Measurements from ENCODE around the gene C2orf68. TPM values are rescaled to one million over a fixed set of nuclear protein-coding genes. Genes with fewer than 3 reads are reported as not detected.

Gene C2orf68
- total and polyA plus RNA-seq, 2 of the 8 experiments (the other 6 are each of a cell fraction or from before 2014, with no cell fraction given), result 46.3 to 49.4 TPM

DNA sequence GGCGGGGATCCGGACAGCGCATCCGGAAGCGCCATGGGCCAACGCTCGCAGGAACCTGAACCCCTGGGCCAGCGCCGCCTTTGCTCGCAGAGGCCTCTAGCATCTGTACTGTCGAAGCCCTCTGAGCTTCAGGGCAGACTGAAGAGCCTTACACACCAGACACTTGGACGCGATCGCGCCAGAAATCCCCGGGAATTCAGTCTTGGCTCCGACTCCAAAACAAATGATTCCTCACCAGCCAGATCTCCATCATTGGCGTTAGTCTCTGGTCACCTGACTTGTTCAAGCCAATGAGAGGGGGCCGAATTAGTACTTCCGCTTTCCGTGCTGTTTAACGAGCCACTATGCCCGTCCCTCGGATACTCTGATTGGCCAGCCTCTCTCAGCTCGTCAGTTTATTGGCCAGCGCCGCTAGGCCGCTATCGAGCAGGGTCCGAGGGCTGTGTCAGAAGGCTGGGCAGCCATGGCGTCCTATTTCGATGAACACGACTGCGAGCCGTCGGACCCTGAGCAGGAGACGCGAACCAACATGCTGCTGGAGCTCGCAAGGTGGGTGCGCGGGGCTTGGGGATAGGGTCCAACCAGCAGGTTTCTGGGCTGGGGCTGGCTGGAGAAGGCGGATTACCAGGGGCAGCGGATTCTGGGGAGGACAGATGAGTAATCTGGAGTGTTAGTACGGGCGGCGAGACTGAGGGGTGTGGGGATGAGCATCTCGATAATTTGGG is 16.4 kb downstream of the C2orf68 start, which contains the start of gene RNF181 (continued):
- TF ChIP-seq PHF8 (conservative IDR thresholded peaks at IDR 0.05; ENCODE audit: low read depth, low read length) (peak; percentile 80), GTF2F1 (IDR thresholded peaks at IDR 0.05; ENCODE audit: borderline replicate concordance, low read depth, low read length) (no peak), SP4 (IDR thresholded peaks at IDR 0.05; ENCODE audit: low read length) (0 out of 2 replicates have a peak, but pooled peaks have one; percentile 43), RFX5 (IDR thresholded peaks at IDR 0.05; ENCODE audit: borderline replicate concordance, low read depth, low read length) (no peak), GABPA (IDR thresholded peaks at IDR 0.05; ENCODE audit: borderline replicate concordance, insufficient read depth, low read length) (no peak), ZNF274 (IDR thresholded peaks at IDR 0.05; ENCODE audit: borderline replicate concordance, extremely low read depth, low read length) (no peak), SIX5 (IDR thresholded peaks at IDR 0.05; ENCODE audit: low read depth, low read length) (no peak), CREB1 (IDR thresholded peaks at IDR 0.05) (0 out of 2 replicates have a peak, but pooled peaks have one; percentile 11), SIRT6 (IDR thresholded peaks at IDR 0.05; ENCODE audit: low read length) (no peak), RNF2 (IDR thresholded peaks at IDR 0.05; ENCODE audit: borderline replicate concordance, low read depth, low read length, missing control alignments, poor library complexity, severe bottlenecking) (no peak), SUZ12 (IDR thresholded peaks at IDR 0.05; ENCODE audit: low read length) (no peak), CEBPB (IDR thresholded peaks at IDR 0.05; ENCODE audit: low read depth, low read length) (no peak), TCF12 (IDR thresholded peaks at IDR 0.05; ENCODE audit: low read depth, low read length) (no peak), ASH2L (IDR thresholded peaks at IDR 0.05; ENCODE audit: low read length) (peak; percentile 25), POU5F1 (IDR thresholded peaks at IDR 0.05; ENCODE audit: low read depth, low read length) (no peak), CBX8 (IDR thresholded peaks at IDR 0.05; ENCODE audit: borderline replicate concordance, low read depth, low read length) (no peak), ATF2 (IDR thresholded peaks at IDR 0.05; ENCODE audit: low read length) (no peak), KDM4A (IDR thresholded peaks at IDR 0.05; ENCODE audit: low read depth, low read length, severe bottlenecking) (peak; percentile 70), EP300 (IDR thresholded peaks at IDR 0.05; ENCODE audit: borderline replicate concordance in 1 of 2, low read depth in 2 of 2, low read length in 2 of 2) (no peak), SIN3A (conservative IDR thresholded peaks at IDR 0.05 in 1 of 2, IDR thresholded peaks at IDR 0.05 in 1 of 2; ENCODE audit: low read depth in 1 of 2, low read length in 2 of 2) (peak in 1 of 2 experiments; percentile 86; a peak in 2 of 4 replicates), FOSL1 (IDR thresholded peaks at IDR 0.05; ENCODE audit: insufficient read depth, low read depth, low read length) (no peak)
- TF ChIP-seq, protein P1, sequence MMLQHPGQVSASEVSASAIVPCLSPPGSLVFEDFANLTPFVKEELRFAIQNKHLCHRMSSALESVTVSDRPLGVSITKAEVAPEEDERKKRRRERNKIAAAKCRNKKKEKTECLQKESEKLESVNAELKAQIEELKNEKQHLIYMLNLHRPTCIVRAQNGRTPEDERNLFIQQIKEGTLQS (IDR thresholded peaks at IDR 0.05; ENCODE audit: insufficient read depth, low read depth, low read length), result no peak
